ENCODE results near the gene PTEN.

DNA sequence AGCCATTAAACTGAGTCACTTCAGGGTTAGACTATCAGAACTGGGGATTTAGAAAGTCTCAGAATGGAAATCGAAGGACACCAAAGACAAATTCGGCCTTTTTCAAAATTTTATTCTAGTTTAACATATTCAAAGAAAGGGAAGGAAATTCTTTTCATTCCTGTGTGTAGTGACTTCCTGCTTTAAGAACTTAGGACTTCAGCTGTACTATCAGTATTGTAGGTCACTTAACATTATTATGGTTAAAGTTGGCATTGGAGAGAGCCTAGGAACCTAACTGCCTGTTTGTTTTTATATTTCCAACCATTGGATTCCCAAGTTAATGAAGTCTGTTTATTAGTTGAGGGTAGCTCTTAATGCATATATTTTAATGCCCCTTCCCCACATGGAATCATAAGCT is 63.7 kb downstream of the PTEN start:
- TF ChIP-seq, protein P1, sequence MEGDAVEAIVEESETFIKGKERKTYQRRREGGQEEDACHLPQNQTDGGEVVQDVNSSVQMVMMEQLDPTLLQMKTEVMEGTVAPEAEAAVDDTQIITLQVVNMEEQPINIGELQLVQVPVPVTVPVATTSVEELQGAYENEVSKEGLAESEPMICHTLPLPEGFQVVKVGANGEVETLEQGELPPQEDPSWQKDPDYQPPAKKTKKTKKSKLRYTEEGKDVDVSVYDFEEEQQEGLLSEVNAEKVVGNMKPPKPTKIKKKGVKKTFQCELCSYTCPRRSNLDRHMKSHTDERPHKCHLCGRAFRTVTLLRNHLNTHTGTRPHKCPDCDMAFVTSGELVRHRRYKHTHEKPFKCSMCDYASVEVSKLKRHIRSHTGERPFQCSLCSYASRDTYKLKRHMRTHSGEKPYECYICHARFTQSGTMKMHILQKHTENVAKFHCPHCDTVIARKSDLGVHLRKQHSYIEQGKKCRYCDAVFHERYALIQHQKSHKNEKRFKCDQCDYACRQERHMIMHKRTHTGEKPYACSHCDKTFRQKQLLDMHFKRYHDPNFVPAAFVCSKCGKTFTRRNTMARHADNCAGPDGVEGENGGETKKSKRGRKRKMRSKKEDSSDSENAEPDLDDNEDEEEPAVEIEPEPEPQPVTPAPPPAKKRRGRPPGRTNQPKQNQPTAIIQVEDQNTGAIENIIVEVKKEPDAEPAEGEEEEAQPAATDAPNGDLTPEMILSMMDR (IDR thresholded peaks at IDR 0.05) = no peak
- TF ChIP-seq EP300 (IDR thresholded peaks at IDR 0.05) = no peak
